Keratinocyte (primary cell): ENCODE measurements around the gene CDC42EP1.

Source experiments
- CTCF ChIP-seq, 3 experiments: IDR thresholded peaks in 1 of 3; conservative IDR thresholded peaks in 1 of 3; optimal IDR thresholded peaks in 1 of 3; 2 replicates in 2 of 3; 3 replicates in 1 of 3; pipeline versions ENCODE3 to v1.5.1; 2011; ENCODE audit warnings: low read length in 3 of 3, mild to moderate bottlenecking in 3 of 3, moderate library complexity in 2 of 3, control low read depth in 1 of 3, inconsistent platforms in 1 of 3; ENCODE audit not compliant: insufficient read depth in 2 of 3; ENCODE audit errors: extremely low read depth in 1 of 3
- EZH2 ChIP-seq: IDR thresholded peaks from one replicate; pipeline ENCODE4 v1.6.1; 2012; ENCODE audit warnings: inconsistent platforms, mild to moderate bottlenecking, low read length, moderate library complexity

- TF ChIP-seq CTCF (optimal IDR thresholded peaks at IDR 0.05 in 1 of 3, IDR thresholded peaks at IDR 0.05 in 1 of 3, conservative IDR thresholded peaks at IDR 0.05 in 1 of 3; ENCODE audit: extremely low read depth in 1 of 3, insufficient read depth in 2 of 3, low read length in 3 of 3) (no peak), EZH2 (no peak)
Observed at GRCh38 chr22:37618674-37619073, 58.4 kb downstream of the CDC42EP1 start.
